ENCODE measurements around the gene ATG9A.

ATG9A gene

DNA sequence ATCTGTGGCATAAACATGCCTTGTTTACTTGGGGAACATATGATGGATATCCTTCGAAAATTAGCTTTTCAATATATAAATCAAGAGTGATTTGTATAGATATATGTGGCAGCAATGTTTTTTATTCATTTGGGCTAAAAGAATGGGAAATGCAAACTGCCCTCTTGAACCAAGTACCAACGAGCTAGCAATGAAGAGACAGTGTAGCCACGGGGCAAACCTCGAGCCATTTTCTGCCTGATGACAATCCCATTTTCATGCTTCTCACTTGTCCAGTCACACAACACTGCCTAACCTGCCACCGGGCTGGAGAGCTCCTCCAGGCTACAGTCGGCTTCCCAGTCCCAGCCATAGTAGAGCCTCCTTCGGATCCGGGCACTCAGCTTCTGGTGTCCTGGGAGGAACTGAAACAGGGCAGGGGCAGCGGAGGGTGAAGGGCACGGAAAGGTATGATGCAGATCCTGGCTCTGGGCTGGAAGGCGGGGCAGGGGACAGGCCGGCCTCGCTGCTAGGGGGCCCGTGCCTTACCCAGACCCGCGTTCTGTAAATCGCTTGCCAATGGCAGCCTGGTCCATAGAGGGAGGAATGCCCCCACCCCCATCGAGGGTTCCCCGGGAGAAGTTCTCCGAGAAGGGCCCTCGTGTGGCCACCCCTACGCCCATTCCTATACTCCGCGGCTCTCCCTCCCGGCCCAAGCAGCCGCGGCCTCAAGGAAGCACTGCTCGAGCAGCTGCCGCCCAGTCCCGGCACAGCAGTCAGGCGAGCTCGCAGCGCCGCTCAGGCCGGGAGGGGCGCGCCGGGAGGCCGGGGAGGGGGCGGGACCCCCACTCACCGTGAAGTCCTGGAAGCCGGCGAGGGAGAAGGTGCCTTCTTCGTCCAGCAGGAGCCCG, 53.3 kb downstream of the ATG9A start:
- H3K4me1 Mint-ChIP-seq = peaks cover 35% of the 10 kb centered on the region
- DNase-seq (ENCODE audit: low spot score in 2 of 2) = peak; percentile 63 to 64
- H3K27me3 Mint-ChIP-seq = no peaks in the 10 kb centered on the region
- H3K36me3 Mint-ChIP-seq = peaks cover 25% of the 10 kb centered on the region
- peak overlapping the region; percentile 97 for H3K27ac Mint-ChIP-seq
- peak; percentile 61 for ATAC-seq (ENCODE audit: low read depth)
- H3K4me3 Mint-ChIP-seq = peak overlapping the region; percentile 88
- no peaks in the 10 kb centered on the region for H3K9me3 Mint-ChIP-seq

DNA sequence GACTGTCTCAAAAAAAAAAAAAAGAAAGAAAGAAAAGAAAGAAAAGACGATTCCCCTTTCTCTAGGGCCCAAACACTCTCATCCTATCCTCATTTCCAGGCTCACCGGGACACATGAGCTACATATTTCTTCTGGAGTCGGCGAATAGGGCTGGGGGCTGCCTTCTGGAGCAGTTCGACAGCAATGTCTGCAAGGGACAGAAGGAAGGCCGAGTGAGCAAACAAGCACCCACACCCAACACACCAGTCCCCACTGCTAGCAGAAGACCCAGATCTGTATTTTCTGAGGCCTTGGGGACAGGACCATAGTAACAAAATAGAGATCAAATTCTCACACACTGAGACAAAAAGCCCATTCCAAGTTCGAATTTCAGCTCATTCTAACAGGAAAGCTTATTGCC, 54.0 kb downstream of the ATG9A start:
- Mint-ChIP-seq H3K27me3 (no peaks in the 10 kb centered on the region), H3K4me3 (peak overlapping the region; percentile 88), H3K4me1 (peaks cover 38% of the 10 kb centered on the region), H3K27ac (peak overlapping the region; percentile 97), H3K9me3 (no peaks in the 10 kb centered on the region), H3K36me3 (peaks cover 18% of the 10 kb centered on the region)
- no peak for ATAC-seq (ENCODE audit: low read depth)
- no peak for DNase-seq (ENCODE audit: low spot score in 2 of 2)

DNA sequence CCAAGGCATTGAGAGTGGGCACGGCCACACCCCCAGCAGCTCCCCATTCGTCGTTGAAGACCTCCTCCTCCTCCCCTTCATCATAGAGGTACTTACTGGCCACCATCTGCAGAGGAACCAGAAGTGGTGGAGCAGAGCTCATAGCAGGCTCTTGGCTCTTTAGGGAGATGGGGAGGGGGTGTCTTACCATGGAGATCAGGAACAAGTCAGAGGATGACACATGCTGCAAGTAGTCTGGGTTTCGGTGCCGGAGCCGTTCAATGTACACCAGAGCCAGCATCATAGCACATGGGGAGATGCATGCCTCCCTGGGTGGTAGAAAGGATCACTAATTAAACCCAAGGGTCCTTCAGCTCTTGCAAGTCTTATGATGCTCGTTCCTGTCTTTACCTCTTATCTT, 54.6 kb downstream of the ATG9A start:
- Mint-ChIP-seq H3K27ac (peak overlapping the region; percentile 25), H3K4me3 (peak overlapping the region; percentile 60), H3K36me3 (peaks cover 18% of the 10 kb centered on the region), H3K4me1 (peaks cover 38% of the 10 kb centered on the region), H3K27me3 (no peaks in the 10 kb centered on the region), H3K9me3 (no peaks in the 10 kb centered on the region)
- DNase-seq (ENCODE audit: low spot score in 2 of 2) = no peak
- no peak for ATAC-seq (ENCODE audit: low read depth)

DNA sequence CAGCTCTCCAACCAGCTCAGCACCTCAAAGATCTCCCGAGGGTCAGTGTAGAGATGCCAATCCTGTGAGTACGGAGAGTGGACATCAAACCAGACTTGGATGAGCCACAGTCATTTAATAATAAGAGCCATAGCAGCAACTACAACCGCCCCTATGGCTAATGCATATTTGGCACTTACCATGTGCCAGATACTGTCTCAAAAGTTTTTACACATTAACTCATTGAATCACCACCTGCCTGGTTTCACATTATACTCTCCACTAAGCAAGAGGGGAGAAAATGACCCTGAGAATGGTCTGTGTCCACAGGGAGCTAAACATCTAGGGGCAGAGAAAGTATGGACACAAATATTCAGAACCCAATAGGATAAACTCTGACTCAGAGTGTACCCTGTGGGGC, 55.3 kb downstream of the ATG9A start:
- Mint-ChIP-seq H3K27ac (peak overlapping the region; percentile 25), H3K4me3 (peak overlapping the region; percentile 60), H3K27me3 (no peaks in the 10 kb centered on the region), H3K9me3 (no peaks in the 10 kb centered on the region), H3K4me1 (peaks cover 35% of the 10 kb centered on the region), H3K36me3 (peaks cover 18% of the 10 kb centered on the region)
- DNase-seq (ENCODE audit: low spot score in 2 of 2) = no peak
- ATAC-seq (ENCODE audit: low read depth) = no peak

DNA sequence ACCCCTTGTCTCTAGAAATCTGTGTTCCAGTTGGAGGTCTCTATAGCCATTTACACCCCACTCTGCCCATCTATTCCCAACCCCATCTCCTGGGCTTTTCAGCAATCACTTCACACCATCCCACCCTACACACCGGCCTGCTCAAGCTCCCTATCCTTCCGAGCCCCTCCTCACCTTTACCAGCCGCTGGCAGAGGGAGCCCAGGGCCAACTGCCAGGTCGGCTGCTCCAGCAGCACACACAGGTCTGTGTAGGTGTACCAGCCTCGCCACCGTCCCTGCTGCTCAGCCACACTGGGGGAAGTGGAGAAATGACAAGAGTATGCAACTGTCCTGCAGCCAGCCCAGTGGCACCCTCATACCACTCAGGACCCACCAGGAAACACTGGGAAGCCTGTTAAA, 56.3 kb downstream of the ATG9A start:
- H3K4me1 Mint-ChIP-seq = peaks cover 31% of the 10 kb centered on the region
- H3K9me3 Mint-ChIP-seq = no peaks in the 10 kb centered on the region
- no peak for ATAC-seq (ENCODE audit: low read depth)
- peaks cover 18% of the 10 kb centered on the region for H3K36me3 Mint-ChIP-seq
- no peak overlapping the region for H3K27ac Mint-ChIP-seq
- no peaks in the 10 kb centered on the region for H3K27me3 Mint-ChIP-seq
- no peak for DNase-seq (ENCODE audit: low spot score in 2 of 2)
- no peak overlapping the region for H3K4me3 Mint-ChIP-seq

DNA sequence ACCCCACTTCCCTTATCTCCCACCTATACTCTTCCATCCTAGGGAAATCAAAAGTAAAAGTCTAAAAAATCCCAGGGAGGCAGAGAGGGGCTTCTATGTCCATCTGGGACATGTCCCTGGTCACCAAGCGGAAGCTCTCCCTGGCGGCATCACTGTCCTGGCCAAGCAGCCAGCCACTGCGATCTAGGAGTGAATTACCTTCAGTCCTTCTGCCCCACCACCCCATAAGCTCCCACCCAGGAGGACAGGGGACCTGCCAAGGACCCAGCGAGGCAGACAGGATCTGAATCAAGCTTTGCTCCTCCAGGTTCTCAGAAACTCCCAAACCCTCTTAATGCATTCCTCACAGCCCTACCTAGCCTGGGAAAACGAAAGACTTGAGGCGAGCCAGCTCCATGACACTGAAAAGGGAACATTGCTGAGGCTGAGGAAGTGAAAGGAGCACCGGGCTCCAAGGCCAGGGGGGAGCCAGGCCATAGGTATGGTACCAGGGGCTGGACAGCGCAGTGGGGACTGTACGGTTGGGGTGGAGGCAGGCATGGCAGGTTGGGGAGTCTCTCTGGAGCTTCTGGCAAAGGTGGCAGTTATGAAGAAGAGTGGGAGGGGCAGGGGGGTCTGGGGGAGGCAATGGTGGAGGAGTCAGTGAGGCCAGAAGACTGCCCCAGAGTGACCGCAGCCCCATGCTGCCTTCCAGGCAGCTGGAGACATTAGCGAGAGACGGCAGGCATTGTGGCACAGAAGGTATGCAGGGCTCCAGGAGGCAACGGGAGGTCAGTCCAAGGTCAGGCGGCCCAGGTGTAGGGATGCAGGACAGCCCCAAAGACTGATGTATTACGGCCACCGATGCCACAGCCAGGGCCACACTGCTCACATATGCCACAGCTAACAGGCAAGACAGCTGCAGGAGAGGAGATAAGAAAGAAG, 56.9 kb downstream of the ATG9A start:
- H3K4me1 Mint-ChIP-seq = peaks cover 30% of the 10 kb centered on the region
- peak overlapping the region; percentile 69 for H3K27ac Mint-ChIP-seq
- H3K27me3 Mint-ChIP-seq = no peaks in the 10 kb centered on the region
- ATAC-seq (ENCODE audit: low read depth) (no peak), DNase-seq (ENCODE audit: low spot score in 2 of 2) (no peak)
- peaks cover 18% of the 10 kb centered on the region for H3K36me3 Mint-ChIP-seq
- no peak overlapping the region for H3K4me3 Mint-ChIP-seq
- no peaks in the 10 kb centered on the region for H3K9me3 Mint-ChIP-seq

DNA sequence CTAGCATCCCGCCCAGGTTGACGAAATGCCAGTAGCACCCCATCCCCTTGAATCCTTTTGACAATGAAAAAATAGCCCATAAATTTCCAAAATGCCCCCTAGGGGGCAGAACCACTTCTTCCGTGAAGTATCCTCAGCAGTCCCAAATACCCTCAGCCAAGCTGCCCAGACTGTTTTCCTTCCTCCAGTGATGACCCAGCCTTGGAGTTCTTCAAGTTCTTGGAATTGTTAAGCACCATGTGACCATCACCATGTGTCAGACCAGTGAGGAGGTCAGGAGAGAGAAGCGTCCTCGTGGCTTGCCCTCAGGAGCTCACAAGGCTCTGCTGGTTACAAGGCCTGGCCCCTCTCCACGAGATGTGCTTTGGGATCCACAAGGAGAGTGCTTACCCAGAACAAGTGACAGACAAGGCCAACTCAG, 58.2 kb downstream of the ATG9A start:
- Mint-ChIP-seq H3K9me3 (no peaks in the 10 kb centered on the region), H3K27me3 (no peaks in the 10 kb centered on the region), H3K36me3 (peaks cover 18% of the 10 kb centered on the region), H3K27ac (peak overlapping the region; percentile 69), H3K4me1 (peaks cover 26% of the 10 kb centered on the region), H3K4me3 (no peak overlapping the region)
- DNase-seq (ENCODE audit: low spot score in 2 of 2) = peak; percentile 35 to 42
- ATAC-seq (ENCODE audit: low read depth) = peak; percentile 49

DNA sequence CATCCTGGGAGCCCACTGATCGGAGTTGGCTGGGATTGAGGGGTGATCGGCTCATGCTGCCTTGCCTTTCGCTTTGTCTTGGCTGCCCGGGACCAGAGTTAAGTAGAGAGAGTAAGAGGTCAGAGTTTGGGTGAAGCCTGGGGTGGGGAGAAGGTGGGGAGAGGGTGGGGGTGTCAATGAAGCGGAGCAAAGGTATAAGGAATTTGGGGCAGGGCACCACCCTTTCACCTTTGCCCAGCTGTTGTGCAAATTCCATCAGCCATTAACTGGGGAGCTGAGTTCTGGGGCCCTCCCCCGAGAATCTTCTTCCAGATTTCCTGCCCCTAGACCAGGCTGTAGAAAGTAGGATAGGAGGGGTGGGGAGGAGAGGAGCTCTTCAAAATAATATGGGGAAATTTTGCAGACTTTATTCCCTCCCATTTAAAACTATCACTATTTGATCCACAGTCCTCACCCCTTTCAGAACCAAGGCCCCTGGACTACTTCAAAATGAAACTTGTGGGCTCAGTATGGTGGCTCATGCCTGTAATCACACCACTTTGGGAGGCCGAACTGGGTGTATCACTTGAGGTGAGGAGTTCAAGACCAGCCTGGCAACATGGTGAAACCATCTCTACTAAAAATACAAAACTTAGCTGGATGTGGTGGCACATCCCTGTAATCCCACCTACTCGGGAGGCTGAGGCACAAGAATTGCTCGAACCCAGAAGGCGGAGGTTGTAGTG, 59.3 kb downstream of the ATG9A start, which contains the start of gene SLC23A3:
TSS of gene SLC23A3 (minus strand) at position 100 of the 725 bp plus-strand sequence. CDS start at position 55, 45 bp downstream.
- DNase-seq (ENCODE audit: low spot score in 2 of 2) (no peak), ATAC-seq (ENCODE audit: low read depth) (no peak)
- H3K4me3 Mint-ChIP-seq = no peak within 1 kb of the TSS
- peaks cover 24% of the 10 kb centered on the region for H3K4me1 Mint-ChIP-seq
- H3K36me3 Mint-ChIP-seq = peaks cover 18% of the 10 kb centered on the region
- H3K9me3 Mint-ChIP-seq = no peaks in the 10 kb centered on the region
- no peak within 1 kb of the TSS for H3K27ac Mint-ChIP-seq
- H3K27me3 Mint-ChIP-seq = no peaks in the 10 kb centered on the region

Data from memory B cell (primary cell).